ENCODE measurements around the gene ALOX5.

GRCh38 chr10:45490277-45490676 lies 116.3 kb downstream of the ALOX5 start:
- no peak for TF ChIP-seq POLR2A (IDR thresholded peaks at IDR 0.05; ENCODE audit: low read length)
- TF ChIP-seq GATA1 (IDR thresholded peaks at IDR 0.05; ENCODE audit: low read depth, low read length) = no peak
